ENCODE results near the gene RIC1. TPM values are rescaled to one million over a fixed set of nuclear protein-coding genes. Genes with fewer than 3 reads are reported as not detected.
"Not testable (repeated sequence)": the region's sequence is repeated elsewhere in the genome, so short reads cannot be mapped to it uniquely, and the experiment has no call there.

The RIC1 gene
- total and polyA plus RNA-seq, 8 donors = 21.5 to 32.9 (median 30.7) TPM

- intact Hi-C loops (cut with DNase I) = no loop called here
- ATAC-seq (no peak), DNase-seq (no peak)
- Histone ChIP-seq H3K4me1 (no peaks in the 10 kb centered on the region), H3K4me3 (no peak overlapping the region), H3K27ac (no peak overlapping the region), H3K9me3 (peaks cover 0 to under 1% of the 10 kb centered on the region in 2 donors), H3K27me3 (no peaks in the 10 kb centered on the region), H3K36me3 (peaks cover 0 to 6% of the 10 kb centered on the region in 2 donors)
- no peak for TF ChIP-seq CTCF (IDR thresholded peaks at IDR 0.05)
Measured at GRCh38 chr9:5665059-5665458, 36.2 kb downstream of the RIC1 start.

- no peaks in the 10 kb centered on the region for H3K4me1 ChIP-seq
- intact Hi-C loops (cut with DNase I) = no loop called here
- H3K4me3 ChIP-seq = no peak overlapping the region
- no peak overlapping the region for H3K27ac ChIP-seq
- no peaks in the 10 kb centered on the region for H3K27me3 ChIP-seq
- ATAC-seq (no peak), DNase-seq (no peak)
- no peaks in the 10 kb centered on the region for H3K36me3 ChIP-seq
- TF ChIP-seq CTCF (IDR thresholded peaks at IDR 0.05) = no peak
- no peaks in the 10 kb centered on the region for H3K9me3 ChIP-seq
Measured at GRCh38 chr9:5667391-5667790, 38.5 kb downstream of the RIC1 start.

GRCh38 chr9:5670079-5670478 lies 41.2 kb downstream of the RIC1 start:
- H3K4me3 ChIP-seq = no peak overlapping the region
- intact Hi-C loops (cut with DNase I) = no loop called here
- no peaks in the 10 kb centered on the region for H3K27me3 ChIP-seq
- no peak for ATAC-seq
- TF ChIP-seq CTCF (IDR thresholded peaks at IDR 0.05) = no peak
- H3K4me1 ChIP-seq = no peaks in the 10 kb centered on the region
- H3K27ac ChIP-seq = no peak overlapping the region
- no peaks in the 10 kb centered on the region for H3K36me3 ChIP-seq
- peak in 1 of 4 donors; percentile 29 for DNase-seq
- no peaks in the 10 kb centered on the region for H3K9me3 ChIP-seq

- Histone ChIP-seq H3K4me3 (no peak overlapping the region), H3K9me3 (no peaks in the 10 kb centered on the region), H3K27ac (no peak overlapping the region), H3K36me3 (no peaks in the 10 kb centered on the region), H3K4me1 (no peaks in the 10 kb centered on the region), H3K27me3 (no peaks in the 10 kb centered on the region)
- intact Hi-C loops (cut with DNase I) = no loop called here
- no peak for ATAC-seq
- no peak for TF ChIP-seq CTCF (IDR thresholded peaks at IDR 0.05)
- no peak for DNase-seq
Measured at GRCh38 chr9:5671711-5672353, 42.9 kb downstream of the RIC1 start.

GRCh38 chr9:5675046-5675445 lies 46.1 kb downstream of the RIC1 start:
- ATAC-seq; H3K36me3 ChIP-seq; intact Hi-C loops (cut with DNase I): not testable (repeated sequence)

GRCh38 chr9:5683591-5683990 lies 54.7 kb downstream of the RIC1 start:
- H3K27me3 ChIP-seq; H3K27ac ChIP-seq; H3K36me3 ChIP-seq; H3K4me3 ChIP-seq; intact Hi-C loops (cut with DNase I); ATAC-seq; H3K4me1 ChIP-seq: not testable (repeated sequence)
- peaks cover 0 to 11% of the 10 kb centered on the region in 2 donors for H3K9me3 ChIP-seq
- peak in 1 of 4 donors; percentile 41 for DNase-seq

More at GRCh38 chr9:5675046-5675445, 46.1 kb downstream of the RIC1 start:
- H3K9me3 ChIP-seq, H3K4me3 ChIP-seq, DNase-seq, H3K27me3 ChIP-seq, H3K27ac ChIP-seq, H3K4me1 ChIP-seq: not testable (repeated sequence)

Measured in left lung (tissue), 10 donors.